Measurements from ENCODE around the gene BMS1. TPM values are rescaled to one million over a fixed set of nuclear protein-coding genes. Genes with fewer than 3 reads are reported as not detected.

The BMS1 gene
- total and polyA plus RNA-seq, 2 of the 8 experiments (the other 6 are each of a cell fraction or from before 2014, with no cell fraction given), result 3.7 to 34.6 TPM

DNA sequence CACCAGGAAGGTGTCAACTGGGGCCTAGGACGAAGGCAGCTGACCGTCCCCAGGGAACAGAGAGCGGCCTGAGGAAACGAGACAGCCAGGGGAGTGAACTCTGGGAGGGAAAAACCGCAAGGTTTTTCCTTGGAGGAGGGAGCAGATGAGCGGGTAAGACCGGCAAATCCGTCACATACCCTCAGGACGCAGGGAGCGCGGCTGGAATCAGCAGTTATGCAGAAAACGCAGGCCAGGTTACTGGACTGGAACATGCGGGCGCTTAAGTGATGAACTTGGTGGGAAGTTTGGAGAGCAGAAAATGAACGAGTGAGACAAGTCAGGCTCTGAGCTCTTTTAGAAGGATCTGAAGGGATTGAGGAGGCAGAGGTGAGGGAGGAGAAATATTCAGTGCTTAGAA, 76.7 kb downstream of the BMS1 start:
- CTCF ChIA-PET (ENCODE audit: partially characterized antibody), result interaction anchor here (2.0 kb wide), 1 partner anchor 220 kb away, joined by 5 read pairs; no protein-coding TSS in a partner anchor
- H3K4me2 ChIP-seq (ENCODE audit: insufficient read depth in 1 of 2, low read depth in 2 of 2, low read length in 2 of 2), result no peak overlapping the region
- H2BK12ac ChIP-seq (ENCODE audit: low read depth, low read length), result no peak overlapping the region
- FAIRE-seq (no peak), DNase-seq (ENCODE audit: low read depth in 1 of 2, low spot score in 2 of 2) (no peak)
- no peak overlapping the region for H3K56ac ChIP-seq (replicated peaks; ENCODE audit: insufficient read length, low read depth, low read length)
- no peaks in the 10 kb centered on the region for H4K20me1 ChIP-seq (replicated peaks in 1 of 2; ENCODE audit: control insufficient read depth in 1 of 2, insufficient read depth in 2 of 2, low read length in 2 of 2)
- H2BK20ac ChIP-seq (ENCODE audit: low read length), result no peak overlapping the region
- no peak overlapping the region for H4K8ac ChIP-seq (ENCODE audit: extremely low read depth, insufficient read depth, low read length)
- 88% methylated on average over 14 of the region's 15 CpGs; no CpG with 5 or more reads in 1 of the 2 experiments for WGBS, 2 experiments (ENCODE audit: extremely low coverage in 1 of 2, insufficient coverage in 1 of 2, insufficient read length in 1 of 2, insufficient replicate concordance in 2 of 2, low coverage in 1 of 2, low lambda C conversion rate in 2 of 2, missing lambda C conversion rate in 1 of 2)
- H3K27ac ChIP-seq (ENCODE audit: low read depth, low read length), result no peak overlapping the region
- H2BK5ac ChIP-seq (ENCODE audit: low read depth, low read length), result no peak overlapping the region
- H3K4ac ChIP-seq (replicated peaks; ENCODE audit: insufficient read length, low read depth, low read length), result no peak overlapping the region
- H3K4me3 ChIP-seq (ENCODE audit: extremely low read depth in 1 of 4, insufficient read depth in 2 of 4, low read depth in 3 of 4, low read length in 4 of 4), result no peak overlapping the region
- H3K79me2 ChIP-seq (ENCODE audit: control insufficient read depth in 1 of 2, insufficient read depth in 2 of 2, low read length in 2 of 2), result no peaks in the 10 kb centered on the region
- H3K23me2 ChIP-seq (ENCODE audit: low read depth, low read length), result no peaks in the 10 kb centered on the region
- H3K79me1 ChIP-seq (ENCODE audit: low read depth, low read length), result no peaks in the 10 kb centered on the region
- H2BK15ac ChIP-seq (ENCODE audit: low read length), result no peak overlapping the region
- no peak overlapping the region for H4K5ac ChIP-seq (ENCODE audit: insufficient read length, low read depth, low read length)
- H4K91ac ChIP-seq (replicated peaks; ENCODE audit: insufficient read length, low read length), result no peak overlapping the region
- no peak overlapping the region for H3K9ac ChIP-seq (replicated peaks in 1 of 4; ENCODE audit: extremely low read depth in 1 of 4, low read depth in 3 of 4, low read length in 3 of 4)
- no peak overlapping the region for H3K18ac ChIP-seq (ENCODE audit: extremely low read depth, low read length)
- no peak overlapping the region for H2AK5ac ChIP-seq (ENCODE audit: low read depth, low read length)
- H3K9me3 ChIP-seq (ENCODE audit: insufficient read depth in 2 of 2, low read depth in 1 of 2, low read length in 1 of 2), result no peaks in the 10 kb centered on the region
- 0 out of 2 replicates have a peak overlapping the region, but pooled peaks have one; percentile 44 for H2AFZ ChIP-seq (ENCODE audit: low read length)
- no peak overlapping the region for H3K23ac ChIP-seq (ENCODE audit: insufficient read length)
- POLR2A ChIA-PET (ENCODE audit: partially characterized antibody), result interaction anchor here (1.0 kb wide), 1 partner anchor 11 kb away, joined by 3 read pairs; no protein-coding TSS in a partner anchor
- H3K27me3 ChIP-seq (replicated peaks in 1 of 4; ENCODE audit: control insufficient read depth in 3 of 4, extremely low read depth in 1 of 4, insufficient read depth in 3 of 4, low read length in 3 of 4), result no peaks in the 10 kb centered on the region
- H3K4me1 ChIP-seq (replicated peaks in 1 of 4; ENCODE audit: control insufficient read depth in 3 of 4, insufficient read depth in 4 of 4, low read length in 3 of 4), result no peaks in the 10 kb centered on the region
- no peak overlapping the region for H3K14ac ChIP-seq (ENCODE audit: insufficient read length)
- no peaks in the 10 kb centered on the region for H3K36me3 ChIP-seq (ENCODE audit: control insufficient read depth in 2 of 4, insufficient read depth in 4 of 4, low read length in 3 of 4)
- H2BK120ac ChIP-seq (replicated peaks; ENCODE audit: low read depth, low read length), result no peak overlapping the region
- no peak for TF ChIP-seq KDM1A (IDR thresholded peaks at IDR 0.05; ENCODE audit: borderline replicate concordance, low read length)
- TF ChIP-seq BRCA1 (IDR thresholded peaks at IDR 0.05; ENCODE audit: low read depth, low read length), result no peak
- no peak for TF ChIP-seq KDM5A (IDR thresholded peaks at IDR 0.05; ENCODE audit: low read length)
- no peak for TF ChIP-seq EP300 (IDR thresholded peaks at IDR 0.05; ENCODE audit: borderline replicate concordance in 1 of 2, low read depth in 2 of 2, low read length in 2 of 2)
- no peak for TF ChIP-seq CEBPB (IDR thresholded peaks at IDR 0.05; ENCODE audit: low read depth, low read length)
- no peak for TF ChIP-seq SP2 (IDR thresholded peaks at IDR 0.05; ENCODE audit: low read length)
